Measurements from ENCODE around the gene APMAP. TPM values are rescaled to one million over a fixed set of nuclear protein-coding genes. Genes with fewer than 3 reads are reported as not detected.

APMAP gene
- total RNA-seq, 2 donors from 2014 or later: 32.7 to 45.6 TPM

GRCh38 chr20:24978513-24978912, 14.0 kb downstream of the APMAP start:
- intact Hi-C loops (cut with DNase I): no loop called here
- DNase-seq (ENCODE audit: low spot score): no peak

GRCh38 chr20:24977797-24978196, 14.8 kb downstream of the APMAP start:
- DNase-seq (ENCODE audit: low spot score): no peak
- intact Hi-C loops (cut with DNase I): no loop called here

GRCh38 chr20:24977336-24977735, 15.2 kb downstream of the APMAP start:
- intact Hi-C loops (cut with DNase I): no loop called here
- no peak for DNase-seq (ENCODE audit: low spot score)

- no peak for DNase-seq (ENCODE audit: low spot score)
- intact Hi-C loops (cut with DNase I): no loop called here
These were observed 20.2 kb downstream of the APMAP start for GRCh38 chr20:24972341-24972740.

- intact Hi-C loops (cut with DNase I): no loop called here
- no peak for DNase-seq (ENCODE audit: low spot score)
These were observed 21.0 kb downstream of the APMAP start for GRCh38 chr20:24971376-24972101.

- intact Hi-C loops (cut with DNase I): no loop called here
- DNase-seq (ENCODE audit: low spot score): no peak
These were observed 21.8 kb downstream of the APMAP start for GRCh38 chr20:24970754-24971153.

GRCh38 chr20:24970030-24970553, 22.5 kb downstream of the APMAP start:
- no peak for DNase-seq (ENCODE audit: low spot score)
- intact Hi-C loops (cut with DNase I): no loop called here

- DNase-seq (ENCODE audit: low spot score): no peak
- intact Hi-C loops (cut with DNase I): no loop called here
These were observed 23.1 kb downstream of the APMAP start for GRCh38 chr20:24969186-24970029.

GRCh38 chr20:24968278-24968800, 24.2 kb downstream of the APMAP start:
- intact Hi-C loops (cut with DNase I): no loop called here
- no peak for DNase-seq (ENCODE audit: low spot score)

GRCh38 chr20:24966317-24967012, 26.1 kb downstream of the APMAP start:
- no peak for DNase-seq (ENCODE audit: low spot score)
- intact Hi-C loops (cut with DNase I): no loop called here

- no peak for DNase-seq (ENCODE audit: low spot score)
- intact Hi-C loops (cut with DNase I): no loop called here
These were observed 27.3 kb downstream of the APMAP start for GRCh38 chr20:24965065-24965919.

- no peak for DNase-seq (ENCODE audit: low spot score)
These were observed 28.1 kb downstream of the APMAP start for GRCh38 chr20:24964506-24964840.

GRCh38 chr20:24963672-24964505, 28.7 kb downstream of the APMAP start:
- intact Hi-C loops (cut with DNase I): no loop called here
- DNase-seq (ENCODE audit: low spot score): no peak

More at GRCh38 chr20:24964506-24964840, 28.1 kb downstream of the APMAP start:
- intact Hi-C loops (cut with DNase I): no loop called here

- intact Hi-C loops (cut with DNase I): no loop called here
- DNase-seq (ENCODE audit: low spot score): no peak
These were observed 30.0 kb downstream of the APMAP start for GRCh38 chr20:24962510-24962909.

- intact Hi-C loops (cut with DNase I): no loop called here
- no peak for DNase-seq (ENCODE audit: low spot score)
These were observed 30.4 kb downstream of the APMAP start for GRCh38 chr20:24962182-24962492.

- DNase-seq (ENCODE audit: low spot score): no peak
- intact Hi-C loops (cut with DNase I): no loop called here
These were observed 31.0 kb downstream of the APMAP start for GRCh38 chr20:24961384-24962181.

GRCh38 chr20:24960861-24961260, 31.7 kb downstream of the APMAP start:
- intact Hi-C loops (cut with DNase I): no loop called here
- DNase-seq (ENCODE audit: low spot score): no peak
